Activated CD4-positive, alpha-beta T cell treated with anti-CD3 and anti-CD28 coated beads for 36 hours (primary cell): ENCODE measurements around the gene MRPS25. TPM values are rescaled to one million over a fixed set of nuclear protein-coding genes. Genes with fewer than 3 reads are reported as not detected.

ENCODE experiments used
- ATAC-seq: fragments of 200-7000 bp; cut with Tn5 transposase; one replicate; pipeline ENCODE4 v1.10.0; 2021; ENCODE audit warnings: mild to moderate bottlenecking, moderate library complexity
- CTCF ChIA-PET: fragments of 350-600 bp; sonication (Branson Sonifier 250); formaldehyde crosslinking; loops from one replicate; lab custom pipeline; 2021; ENCODE audit warnings: antibody characterized with exemption; lab: Charles Lee
- POLR2A ChIA-PET: fragments of 350-600 bp; sonication (Branson Sonifier 250); formaldehyde crosslinking; loops from one replicate; lab custom pipeline; 2021; ENCODE audit warnings: antibody characterized with exemption, inconsistent platforms; lab: Charles Lee
- DNase-seq: peaks from one replicate; pipeline ENCODE4 v3.0.0-alpha.2; 2020
- H3K27ac Mint-ChIP-seq: one replicate; pipeline ENCODE4 v1.8.0; 2021; ENCODE audit warnings: mixed read lengths
- H3K27me3 Mint-ChIP-seq: one replicate; pipeline ENCODE4 v1.8.0; 2021; ENCODE audit warnings: mixed read lengths
- H3K36me3 Mint-ChIP-seq: one replicate; pipeline ENCODE4 v1.8.0; 2021; ENCODE audit warnings: low read depth, mixed read lengths
- H3K4me1 Mint-ChIP-seq: one replicate; pipeline ENCODE4 v1.8.0; 2021; ENCODE audit warnings: mixed read lengths
- H3K4me3 Mint-ChIP-seq: one replicate; pipeline ENCODE4 v1.8.0; 2021; ENCODE audit warnings: mild to moderate bottlenecking, moderate library complexity, mixed read lengths
- H3K9me3 Mint-ChIP-seq: one replicate; pipeline ENCODE4 v1.8.0; 2021; ENCODE audit warnings: low read depth, mixed read lengths
- intact Hi-C, 2 experiments: fragments of 100-400 bp; cut with DNase I in 1 of 2; cut with micrococcal nuclease in 1 of 2; formaldehyde crosslinking; loops; one replicate each; pipeline versions ENCODE4 v1.14.2 to v1.15.1; 2022 to 2024; cut with DNase I, micrococcal nuclease
- total RNA-seq, 2 experiments: library from RNA; stranded (reverse); gene quantifications; one replicate each; pipeline ENCODE4 v1.2.3, GENCODE V29; 2021

The MRPS25 gene
- total RNA-seq, 2 experiments from 2014 or later: 52.3 to 67.0 TPM

- intact Hi-C loops: loop anchor here (2.0 to 10.0 kb wide), 2 partner anchors 115 to 659 kb away; partner anchors contain the start of gene SLC6A6 (in 1 of the 2)
- no peaks in the 10 kb centered on the region for H3K27me3 Mint-ChIP-seq
- H3K36me3 Mint-ChIP-seq: peaks cover 32% of the 10 kb centered on the region
- POLR2A ChIA-PET: interaction anchor here (1.8 kb wide), 1 partner anchor 36 kb away, joined by 5 read pairs; the partner anchor contains the start of gene RBSN
- ATAC-seq (no peak), DNase-seq (no peak)
- H3K4me3 Mint-ChIP-seq: peak overlapping the region; percentile 96
- CTCF ChIA-PET: interaction anchor here (2.8 kb wide), 1 partner anchor 13 kb away, joined by 13 read pairs; no protein-coding TSS in a partner anchor
- peak overlapping the region; percentile 96 for H3K27ac Mint-ChIP-seq
- peaks cover 26% of the 10 kb centered on the region for H3K4me1 Mint-ChIP-seq
- H3K9me3 Mint-ChIP-seq: no peaks in the 10 kb centered on the region
Measured at GRCh38 chr3:15063656-15064286, 1.3 kb downstream of the MRPS25 start.

DNA sequence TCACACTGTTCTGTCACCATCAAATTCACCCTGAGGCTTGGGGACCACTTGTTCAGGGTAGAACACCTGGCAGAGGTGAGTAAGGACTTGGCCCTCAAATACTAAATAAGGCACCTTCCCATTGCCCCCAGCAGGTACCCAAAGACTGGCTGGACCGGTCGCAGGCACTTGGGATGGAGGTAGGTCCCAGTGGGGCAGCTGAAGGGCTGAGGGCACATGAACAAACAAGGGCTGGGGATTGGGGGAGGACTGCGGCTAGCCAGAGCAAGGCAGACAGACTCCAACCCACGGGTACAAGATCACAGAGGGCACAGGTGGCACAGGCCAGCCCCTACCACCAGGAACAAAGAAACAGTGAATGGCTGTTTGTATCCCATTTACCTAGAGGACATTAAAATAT lies 1.9 kb downstream of the MRPS25 start:
- Mint-ChIP-seq H3K27ac (peak overlapping the region; percentile 51), H3K4me3 (peak overlapping the region; percentile 96), H3K36me3 (peaks cover 38% of the 10 kb centered on the region), H3K4me1 (peaks cover 31% of the 10 kb centered on the region), H3K9me3 (no peaks in the 10 kb centered on the region), H3K27me3 (no peaks in the 10 kb centered on the region)
- intact Hi-C loops: loop anchor here in 1 of 2 experiments (10.0 kb wide), 1 partner anchor 658 kb away; the partner anchor contains the start of gene SLC6A6
- POLR2A ChIA-PET: no interaction called here
- CTCF ChIA-PET: interaction anchor here (2.8 kb wide), 1 partner anchor 12 kb away, joined by 13 read pairs; no protein-coding TSS in a partner anchor
- DNase-seq (no peak), ATAC-seq (no peak)

GRCh38 chr3:15060029-15060428 lies 5.1 kb downstream of the MRPS25 start:
- H3K9me3 Mint-ChIP-seq: peaks cover 2% of the 10 kb centered on the region
- no peak for DNase-seq
- no peak for ATAC-seq
- no peak overlapping the region for H3K4me3 Mint-ChIP-seq
- no peaks in the 10 kb centered on the region for H3K27me3 Mint-ChIP-seq
- ChIA-PET POLR2A (no interaction called here), CTCF (no interaction called here)
- intact Hi-C loops: loop anchor here in 1 of 2 experiments (10.0 kb wide), 1 partner anchor 655 kb away; the partner anchor contains the start of gene SLC6A6
- H3K4me1 Mint-ChIP-seq: peaks cover 43% of the 10 kb centered on the region
- no peak overlapping the region for H3K27ac Mint-ChIP-seq
- peaks cover 66% of the 10 kb centered on the region for H3K36me3 Mint-ChIP-seq

DNA sequence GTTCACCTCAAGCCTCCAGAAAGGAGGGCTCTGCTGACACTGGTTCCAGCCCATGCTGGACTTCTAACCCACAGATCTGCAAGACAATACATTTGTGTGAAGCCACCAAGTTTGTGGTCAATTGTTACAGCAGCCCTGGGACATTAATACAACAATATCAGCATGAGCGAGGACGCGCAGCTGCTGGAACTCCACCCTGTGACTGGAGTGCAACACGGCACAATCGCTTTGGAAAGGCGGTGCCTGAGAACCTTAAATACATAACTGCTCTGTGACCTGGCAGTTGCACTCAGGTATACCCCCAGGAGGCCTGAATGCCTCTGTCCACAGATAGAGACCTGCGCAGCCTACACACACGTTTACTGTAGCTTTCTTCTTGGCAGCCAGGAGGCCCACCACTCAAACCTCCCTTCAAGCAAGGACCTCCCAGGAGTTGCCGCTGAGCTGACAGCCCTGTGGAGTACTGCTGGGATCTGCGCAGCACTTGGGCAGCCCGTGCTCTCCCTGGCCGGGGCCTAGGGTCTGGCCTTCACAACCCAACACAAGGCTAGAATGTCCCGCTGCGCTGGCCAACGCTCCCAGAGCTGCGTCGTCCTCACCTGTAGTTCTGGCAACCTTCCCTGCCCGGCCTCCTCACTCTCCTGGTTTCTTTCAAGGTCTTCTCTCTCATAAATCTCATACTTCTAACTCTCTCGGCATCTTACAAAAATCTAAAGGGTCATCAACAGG lies 8.3 kb downstream of the MRPS25 start:
- intact Hi-C loops: no loop called here
- ChIA-PET CTCF (no interaction called here), POLR2A (no interaction called here)
- ATAC-seq (no peak), DNase-seq (no peak)
- no peak overlapping the region for H3K27ac Mint-ChIP-seq
- H3K36me3 Mint-ChIP-seq: peaks cover 65% of the 10 kb centered on the region
- peaks cover 40% of the 10 kb centered on the region for H3K4me1 Mint-ChIP-seq
- peaks cover 2% of the 10 kb centered on the region for H3K9me3 Mint-ChIP-seq
- H3K4me3 Mint-ChIP-seq: no peak overlapping the region
- no peaks in the 10 kb centered on the region for H3K27me3 Mint-ChIP-seq

- peak overlapping the region; percentile 78 for H3K27ac Mint-ChIP-seq
- ATAC-seq: peak; percentile 87
- no peak overlapping the region for H3K4me3 Mint-ChIP-seq
- H3K27me3 Mint-ChIP-seq: no peaks in the 10 kb centered on the region
- H3K9me3 Mint-ChIP-seq: peaks cover 2% of the 10 kb centered on the region
- DNase-seq: peak; percentile 78
- CTCF ChIA-PET: interaction anchor here (0.5 to 1.0 kb wide), 2 partner anchors 56 to 352 kb away, joined by 3 read pairs; no protein-coding TSS in a partner anchor
- intact Hi-C loops: loop anchor here (1.0 to 2.0 kb wide), 2 partner anchors 10 to 44 kb away; partner anchors contain the start of genes MRPS25 (in 1 of the 2) and RBSN (in 1 of the 2)
- peaks cover 43% of the 10 kb centered on the region for H3K4me1 Mint-ChIP-seq
- POLR2A ChIA-PET: no interaction called here
- peaks cover 70% of the 10 kb centered on the region for H3K36me3 Mint-ChIP-seq
Measured at GRCh38 chr3:15055019-15055557, 10.0 kb downstream of the MRPS25 start.

DNA sequence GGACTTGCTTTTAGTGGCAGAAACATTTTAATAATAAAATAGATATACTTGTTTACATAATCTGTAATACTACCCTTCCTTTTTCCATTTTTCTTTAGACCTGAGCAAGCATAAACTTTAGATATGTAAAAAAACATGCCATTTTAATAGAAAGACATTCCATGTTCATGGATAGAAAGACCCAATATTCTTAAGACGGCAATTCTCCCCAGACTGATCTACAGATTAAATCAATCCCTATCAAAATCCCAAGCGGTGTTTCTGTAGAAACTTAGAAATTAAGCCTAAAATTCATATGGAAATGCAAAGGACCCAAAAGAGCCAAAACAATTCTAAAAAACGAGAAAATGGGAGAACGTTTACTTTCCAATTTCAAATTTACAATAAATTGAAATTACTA lies 11.6 kb downstream of the MRPS25 start:
- peaks cover 36% of the 10 kb centered on the region for H3K4me1 Mint-ChIP-seq
- intact Hi-C loops: loop anchor here in 1 of 2 experiments (5.0 kb wide), 1 partner anchor 126 kb away; no protein-coding TSS in a partner anchor
- no peak for ATAC-seq
- no peak for DNase-seq
- no peak overlapping the region for H3K27ac Mint-ChIP-seq
- no peaks in the 10 kb centered on the region for H3K27me3 Mint-ChIP-seq
- peaks cover 59% of the 10 kb centered on the region for H3K36me3 Mint-ChIP-seq
- H3K4me3 Mint-ChIP-seq: no peak overlapping the region
- CTCF ChIA-PET: interaction anchor here (1.2 to 1.6 kb wide), 2 partner anchors 12 to 24 kb away, joined by 3 read pairs; partner anchors contain the start of gene MRPS25
- POLR2A ChIA-PET: no interaction called here
- peaks cover 2% of the 10 kb centered on the region for H3K9me3 Mint-ChIP-seq

GRCh38 chr3:15052335-15053242 lies 12.5 kb downstream of the MRPS25 start:
- H3K36me3 Mint-ChIP-seq: peaks cover 54% of the 10 kb centered on the region
- no peak overlapping the region for H3K4me3 Mint-ChIP-seq
- POLR2A ChIA-PET: no interaction called here
- H3K27ac Mint-ChIP-seq: peak overlapping the region; percentile 28
- intact Hi-C loops: loop anchor here in 1 of 2 experiments (5.0 kb wide), 1 partner anchor 125 kb away; no protein-coding TSS in a partner anchor
- H3K9me3 Mint-ChIP-seq: peaks cover 2% of the 10 kb centered on the region
- no peaks in the 10 kb centered on the region for H3K27me3 Mint-ChIP-seq
- peaks cover 34% of the 10 kb centered on the region for H3K4me1 Mint-ChIP-seq
- CTCF ChIA-PET: interaction anchor here (0.7 to 1.6 kb wide), 5 partner anchors 13 to 39 kb away, joined by 3 to 6 read pairs (median 3); partner anchors contain the start of gene MRPS25
- ATAC-seq (no peak), DNase-seq (no peak)

- H3K27me3 Mint-ChIP-seq: no peaks in the 10 kb centered on the region
- peaks cover 2% of the 10 kb centered on the region for H3K9me3 Mint-ChIP-seq
- DNase-seq (peak; percentile 67), ATAC-seq (peak; percentile 81)
- H3K27ac Mint-ChIP-seq: peak overlapping the region; percentile 9
- H3K4me3 Mint-ChIP-seq: no peak overlapping the region
- intact Hi-C loops: loop anchor here in 1 of 2 experiments (5.0 kb wide), 1 partner anchor 124 kb away; no protein-coding TSS in a partner anchor
- ChIA-PET CTCF (interaction anchor here (0.6 to 1.9 kb wide), 17 partner anchors 13 to 158 kb away, joined by 3 to 13 read pairs (median 3); partner anchors contain the start of gene MRPS25), POLR2A (no interaction called here)
- H3K4me1 Mint-ChIP-seq: peaks cover 30% of the 10 kb centered on the region
- peaks cover 50% of the 10 kb centered on the region for H3K36me3 Mint-ChIP-seq
Measured at GRCh38 chr3:15051531-15051930, 13.6 kb downstream of the MRPS25 start.

GRCh38 chr3:15050405-15051092 lies 14.6 kb downstream of the MRPS25 start:
- Mint-ChIP-seq H3K4me3 (no peak overlapping the region), H3K9me3 (peaks cover 2% of the 10 kb centered on the region), H3K36me3 (peaks cover 48% of the 10 kb centered on the region), H3K4me1 (peaks cover 23% of the 10 kb centered on the region), H3K27me3 (no peaks in the 10 kb centered on the region), H3K27ac (peak overlapping the region; percentile 38)
- DNase-seq (no peak), ATAC-seq (no peak)
- intact Hi-C loops: loop anchor here in 1 of 2 experiments (5.0 kb wide), 1 partner anchor 123 kb away; no protein-coding TSS in a partner anchor
- CTCF ChIA-PET: interaction anchor here (0.7 to 1.9 kb wide), 11 partner anchors 13 to 129 kb away, joined by 3 to 13 read pairs (median 3); partner anchors contain the start of gene MRPS25
- POLR2A ChIA-PET: no interaction called here
